Measurements from ENCODE around the gene SPEG.

Gene SPEG

GRCh38 chr2:219515874-219516629 lies 81.4 kb downstream of the SPEG start:
- no peak for DNase-seq

GRCh38 chr2:219516888-219517287 lies 82.2 kb downstream of the SPEG start:
- no peak for DNase-seq

DNA sequence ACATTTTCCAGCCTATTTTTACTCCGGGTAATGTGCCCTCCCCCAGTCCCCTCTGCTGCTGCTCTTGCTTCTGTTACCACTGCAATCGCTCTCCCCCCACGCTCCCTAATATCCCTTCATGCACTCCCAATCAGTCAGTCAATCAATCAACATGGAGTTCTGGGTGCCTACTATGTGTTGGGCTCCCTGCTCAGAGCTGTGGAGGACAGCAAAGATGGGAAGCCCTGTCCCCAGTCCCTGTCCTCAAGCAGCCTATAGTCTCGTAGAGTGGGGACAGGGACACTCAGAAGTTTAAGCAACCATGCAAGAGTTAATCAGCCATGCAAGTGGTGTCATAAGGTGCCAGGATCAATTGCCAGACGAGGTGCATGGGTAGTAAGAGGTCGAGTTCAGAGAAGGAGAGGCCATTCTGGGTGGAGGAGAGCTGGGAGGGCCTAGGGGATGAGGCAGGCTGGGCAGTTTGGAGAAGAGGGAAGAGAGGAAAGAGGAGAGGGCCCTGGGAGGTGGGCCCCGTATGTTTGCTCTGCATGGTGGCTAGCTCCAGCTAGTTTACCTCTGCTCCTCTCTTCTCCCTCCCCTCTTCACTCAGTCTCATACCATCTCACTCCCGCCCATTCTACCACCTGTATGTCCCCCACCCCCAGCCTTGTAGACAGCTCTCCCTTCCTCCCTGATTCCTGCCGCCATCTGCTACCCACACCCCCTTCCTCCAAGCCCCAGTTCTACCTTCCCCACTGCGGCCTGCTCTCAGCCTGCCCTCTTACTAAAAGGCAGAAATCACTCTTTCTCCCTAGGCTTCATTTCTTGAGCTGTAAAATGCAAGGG lies 83.5 kb downstream of the SPEG start:
- DNase-seq, result no peak

DNA sequence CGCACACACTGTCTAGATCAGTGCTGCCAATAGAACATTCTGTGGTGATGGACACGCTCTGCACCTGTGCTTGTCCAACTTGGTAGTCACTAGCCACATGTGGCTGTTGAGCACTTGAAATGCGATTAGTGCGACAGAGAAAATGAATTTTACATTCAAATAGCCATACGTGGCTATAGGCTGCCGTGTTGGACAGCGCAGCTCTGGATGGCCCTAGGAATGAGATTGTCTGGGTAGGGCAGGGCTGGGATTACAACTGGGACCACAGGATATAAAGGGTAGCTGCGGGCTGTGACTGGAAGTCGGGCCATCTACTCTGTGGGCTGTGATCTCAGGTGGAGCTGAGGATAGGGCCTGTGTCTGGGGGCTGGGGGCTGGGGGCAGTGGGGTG lies 84.9 kb downstream of the SPEG start:
- DNase-seq, result no peak

DNA sequence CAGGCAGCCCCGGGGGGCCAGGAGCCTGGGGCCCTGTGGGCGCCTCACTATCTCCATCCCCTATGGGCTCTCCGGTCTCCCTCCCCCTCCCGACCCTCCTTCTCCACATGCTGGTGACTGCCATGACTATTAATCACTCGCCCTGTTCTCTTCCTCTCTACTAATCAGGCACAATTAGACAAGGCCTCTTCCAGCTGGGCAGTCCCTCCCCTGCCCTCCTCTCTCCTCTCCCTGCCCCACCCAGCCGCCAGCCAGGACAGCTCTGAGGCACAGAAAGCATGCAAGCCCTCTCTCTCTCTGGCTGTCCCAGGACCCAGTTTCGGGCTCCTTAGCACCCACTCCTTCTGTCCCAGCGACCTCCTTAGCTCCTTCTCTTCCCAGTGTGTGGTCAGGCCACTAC lies 85.4 kb downstream of the SPEG start:
- DNase-seq, result no peak

- peak; percentile 60 for DNase-seq
Observed at GRCh38 chr2:219521066-219521880, 86.6 kb downstream of the SPEG start.

DNA sequence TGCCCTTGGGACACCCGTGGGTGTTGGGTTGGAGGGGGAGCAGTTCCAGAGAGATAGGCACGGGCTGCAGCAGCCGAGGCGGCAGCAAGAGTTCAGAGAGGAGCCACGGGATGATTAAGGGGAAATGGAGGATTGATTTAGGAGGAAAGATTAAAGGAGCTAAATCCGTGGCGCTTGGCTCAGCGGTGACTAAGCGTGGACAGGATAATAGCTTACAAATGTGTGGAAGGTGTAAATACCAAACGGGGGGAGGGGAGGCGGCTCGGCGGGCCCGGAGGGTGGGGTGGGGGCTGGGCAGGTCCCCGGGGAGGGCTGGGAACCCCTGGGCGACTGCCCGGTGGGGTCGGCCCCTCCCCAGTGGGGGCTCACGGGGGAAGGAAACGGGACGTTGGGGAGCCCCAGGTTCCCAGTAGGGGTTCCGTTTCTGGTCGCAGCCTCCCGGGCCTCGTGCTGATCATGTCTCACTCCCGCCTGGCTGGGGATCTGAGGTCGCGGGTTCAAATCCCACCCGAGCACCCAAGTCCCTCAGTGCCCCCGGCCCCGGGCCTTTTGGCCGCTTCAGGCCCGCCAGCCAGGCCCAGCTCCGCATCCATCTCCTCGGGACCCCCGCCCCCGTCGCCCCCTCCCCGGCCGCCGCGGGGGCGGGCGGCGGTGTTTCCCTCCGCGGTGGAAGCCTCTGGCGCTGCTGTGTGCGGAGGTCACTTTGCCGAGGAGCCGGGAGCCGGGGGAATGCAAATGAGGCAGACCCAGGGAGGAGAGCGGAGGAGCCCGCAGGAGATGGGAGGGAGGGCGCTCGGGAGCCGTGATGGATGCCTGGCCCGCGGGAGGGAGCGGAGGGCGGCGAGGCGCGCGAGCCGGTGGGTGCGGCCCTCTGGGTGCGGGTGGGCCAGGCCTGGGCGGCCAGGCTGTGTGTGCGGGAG lies 87.7 kb downstream of the SPEG start:
- peak; percentile 77 for DNase-seq

DNA sequence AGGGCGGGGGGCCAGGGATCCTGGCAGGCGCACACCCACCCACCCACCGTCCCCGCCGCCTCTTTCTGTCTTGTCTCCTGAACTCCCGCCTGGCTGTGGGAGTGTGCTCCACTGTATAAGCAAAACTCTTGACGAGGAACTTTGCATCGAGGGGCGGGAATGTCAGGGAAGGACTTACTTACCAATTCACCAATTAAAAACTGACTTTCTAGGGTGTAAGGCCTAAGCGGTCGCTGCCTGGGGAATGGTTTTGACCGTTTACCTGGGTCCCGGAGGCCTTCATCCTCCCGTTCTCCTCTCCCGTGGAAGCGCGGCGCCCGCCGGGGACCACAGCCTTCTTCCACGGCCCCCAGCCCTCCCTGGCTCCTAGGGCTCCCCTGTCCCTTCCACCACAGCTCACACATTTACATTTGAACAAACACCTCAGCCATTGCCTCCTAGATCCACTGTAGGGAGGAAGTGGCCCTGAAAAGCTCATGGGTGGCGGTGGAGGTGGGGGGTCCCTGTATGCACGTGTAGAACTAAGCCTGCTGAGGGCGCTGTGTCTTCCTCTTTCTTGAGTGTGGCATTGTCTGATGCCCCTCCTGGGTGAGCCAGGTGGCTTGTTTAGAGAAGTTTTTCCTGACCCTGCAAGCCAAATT lies 88.5 kb downstream of the SPEG start:
- no peak for DNase-seq

- DNase-seq, result no peak
Observed at GRCh38 chr2:219524817-219525216, 90.2 kb downstream of the SPEG start.

DNA sequence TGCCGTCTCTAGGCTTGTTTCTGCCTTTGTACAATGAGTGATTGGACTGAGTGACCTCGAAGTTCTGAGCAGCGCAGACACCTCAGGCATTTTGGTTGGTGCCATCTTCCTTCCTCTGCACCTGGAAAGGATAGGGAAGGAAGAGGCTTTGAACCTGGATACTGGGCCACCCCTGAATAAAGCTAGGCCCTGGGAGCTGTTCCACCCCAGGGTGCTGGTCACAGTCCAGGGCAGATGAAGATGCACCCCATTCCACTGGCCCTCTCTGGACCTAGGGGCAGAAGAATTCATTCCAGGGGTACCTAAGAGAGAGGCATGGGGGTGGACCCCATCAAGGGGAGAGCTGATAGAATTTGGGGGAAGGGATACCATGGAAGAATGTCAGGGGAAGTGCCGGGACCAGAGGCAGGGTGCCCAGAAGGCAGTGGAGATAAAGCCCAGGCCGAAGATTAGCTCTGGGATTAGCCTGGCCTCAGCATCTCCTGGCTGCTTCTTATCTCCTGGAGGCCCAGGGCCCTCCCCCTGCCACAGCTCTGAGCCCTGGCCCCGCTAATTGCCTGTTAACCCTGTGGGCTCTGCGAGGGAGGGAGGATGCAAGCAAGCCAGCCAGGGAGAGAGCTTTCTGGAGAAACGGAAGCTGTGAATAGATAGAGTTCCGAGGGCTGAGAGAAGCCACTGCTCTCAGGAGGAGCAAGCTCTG lies 91.0 kb downstream of the SPEG start:
- no peak for DNase-seq

DNA sequence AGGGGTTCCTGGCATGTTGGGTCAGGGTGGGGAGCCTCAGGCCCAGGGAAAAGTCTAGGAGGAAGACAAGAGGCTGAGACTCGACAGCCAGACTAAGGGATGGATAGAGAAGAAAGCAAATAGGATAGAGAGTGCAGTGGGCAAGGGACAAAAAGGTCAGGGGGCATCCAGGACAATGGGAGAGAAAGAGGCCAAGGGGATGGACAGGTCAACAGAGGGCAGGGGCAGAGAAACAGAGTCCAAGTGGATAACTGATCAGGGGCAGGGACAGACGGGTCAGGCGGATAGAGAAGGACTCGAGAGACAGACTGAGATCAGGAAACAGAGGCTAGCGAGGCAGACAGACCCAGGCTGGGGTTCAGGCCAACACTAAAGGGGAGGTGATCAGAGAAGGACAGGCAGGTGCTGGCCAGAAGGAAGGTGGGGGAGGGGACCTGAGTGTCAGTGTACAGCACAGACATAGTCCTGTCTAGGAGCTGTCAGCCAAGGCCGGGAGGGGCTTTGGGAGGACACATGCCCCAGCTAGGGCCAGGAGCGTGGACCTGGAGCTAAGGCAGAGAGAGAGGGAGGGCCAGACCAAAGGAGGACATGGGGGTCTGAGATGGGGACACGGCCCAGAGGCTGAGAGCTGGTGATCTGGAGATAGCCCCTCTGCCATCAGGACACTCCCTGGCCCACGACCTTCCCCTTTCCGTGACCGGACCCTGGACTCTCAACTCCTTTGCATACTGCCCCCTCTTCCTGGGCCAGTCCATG lies 91.9 kb downstream of the SPEG start:
- DNase-seq, result no peak

GRCh38 chr2:219527076-219527394 lies 92.4 kb downstream of the SPEG start:
- DNase-seq, result no peak

- no peak for DNase-seq
Observed at GRCh38 chr2:219527472-219527871, 92.8 kb downstream of the SPEG start.

DNA sequence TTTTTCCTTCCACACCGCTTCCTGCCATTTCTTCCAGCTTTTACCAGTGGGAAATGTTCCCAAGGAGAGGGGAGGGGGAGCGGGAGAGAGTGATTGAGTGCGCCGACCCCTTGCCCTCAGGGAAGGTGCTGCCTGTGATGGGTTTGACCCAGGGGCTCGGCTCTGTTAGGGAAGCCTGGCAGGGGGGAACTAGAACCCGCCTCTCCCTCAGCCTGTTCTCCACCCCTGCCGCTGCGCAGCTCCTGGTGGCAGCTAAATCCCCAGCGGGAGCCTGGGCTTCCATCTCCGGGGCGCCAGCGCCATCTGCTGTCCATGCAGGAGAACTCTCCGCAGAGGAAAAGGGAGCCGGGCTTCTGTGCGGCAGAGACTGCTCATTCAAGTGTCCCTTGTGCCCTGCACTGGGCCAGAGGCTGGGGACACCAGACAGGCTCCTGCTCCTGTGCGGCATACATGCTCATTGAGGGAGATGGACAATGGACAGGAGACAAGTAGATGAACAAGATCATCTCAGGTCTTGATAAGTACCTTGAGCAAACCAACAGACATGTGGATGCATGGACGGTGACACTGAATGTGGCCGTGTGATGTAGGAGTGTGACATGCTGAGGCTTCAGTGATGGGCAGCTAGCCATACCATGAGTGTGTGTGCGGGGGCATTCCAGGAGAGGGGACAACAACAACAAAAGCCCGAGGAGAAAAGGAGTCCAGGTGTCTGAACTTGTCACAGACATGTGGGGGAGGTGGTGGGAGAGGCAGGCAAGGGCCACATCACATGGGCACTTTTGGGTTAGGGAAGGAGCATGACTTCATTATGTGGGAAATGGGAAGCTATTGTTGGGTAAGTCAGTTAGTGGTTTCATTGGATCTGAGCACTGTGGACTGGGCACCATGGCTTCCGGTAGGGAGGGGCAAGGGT lies 95.7 kb downstream of the SPEG start:
- peak; percentile 77 for DNase-seq

DNA sequence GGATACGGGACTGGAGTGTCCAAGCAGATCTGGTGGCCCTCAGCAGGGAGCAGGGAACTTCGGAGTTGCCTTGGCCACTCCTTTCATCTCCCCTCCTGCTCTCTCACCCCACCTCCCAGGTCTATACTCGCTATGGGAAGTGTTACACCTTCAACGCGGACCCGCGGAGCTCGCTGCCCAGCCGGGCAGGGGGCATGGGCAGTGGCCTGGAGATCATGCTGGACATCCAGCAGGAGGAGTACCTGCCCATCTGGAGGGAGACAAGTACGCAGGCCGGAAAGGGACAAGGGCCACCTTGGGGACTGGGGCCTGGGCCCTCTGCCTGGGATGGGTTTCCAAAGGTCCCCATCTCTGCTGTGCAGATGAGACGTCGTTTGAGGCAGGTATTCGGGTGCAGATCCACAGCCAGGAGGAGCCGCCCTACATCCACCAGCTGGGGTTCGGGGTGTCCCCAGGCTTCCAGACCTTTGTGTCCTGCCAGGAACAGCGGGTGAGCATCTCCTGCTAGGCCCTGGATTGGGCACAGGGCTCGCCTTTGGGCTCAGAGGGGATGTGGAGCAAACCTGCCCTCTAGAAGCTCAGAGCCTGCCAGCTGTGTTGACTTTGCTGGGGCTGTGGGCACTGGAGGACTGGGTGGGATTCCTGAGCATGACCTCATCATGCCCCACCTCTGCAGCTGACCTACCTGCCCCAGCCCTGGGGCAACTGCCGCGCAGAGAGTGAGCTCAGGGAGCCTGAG lies 97.2 kb downstream of the SPEG start:
- no peak for DNase-seq

DNA sequence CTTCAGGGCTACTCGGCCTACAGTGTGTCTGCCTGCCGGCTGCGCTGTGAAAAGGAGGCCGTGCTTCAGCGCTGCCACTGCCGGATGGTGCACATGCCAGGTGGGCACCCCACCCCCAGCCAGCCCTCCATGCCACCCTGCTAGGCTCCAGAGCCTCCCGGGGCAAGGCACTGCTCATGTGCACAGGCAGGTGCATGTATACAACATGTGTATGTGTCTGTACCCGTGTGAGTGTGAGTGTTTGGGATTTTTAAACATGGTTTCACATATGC lies 97.7 kb downstream of the SPEG start:
- no peak for DNase-seq

- no peak for DNase-seq
Observed at GRCh38 chr2:219533930-219534661, 99.5 kb downstream of the SPEG start.

- no peak for DNase-seq
Observed at GRCh38 chr2:219536425-219536824, 101.8 kb downstream of the SPEG start.

Measured in fibroblast of skin of back (primary cell).